Adipocyte (in vitro differentiated cells): ENCODE measurements around the gene ROBO2.
A peak's percentile ranks its signal among the peaks of the same experiment; 100 is the strongest.

Experiments used
- DNase-seq: peaks from one replicate; pipeline ENCODE4 v3.0.0-alpha.2; 2015; ENCODE audit warnings: low read depth
- H3K27me3 ChIP-seq: replicated peaks from 2 replicates; pipeline ENCODE4 v1.7.0; 2013; ENCODE audit warnings: mild to moderate bottlenecking, low read length, moderate library complexity; ENCODE audit not compliant: control insufficient read depth, insufficient read depth
- H3K36me3 ChIP-seq: 2 replicates; pipeline ENCODE4 v1.7.0; 2013; ENCODE audit warnings: low read length, mild to moderate bottlenecking, moderate library complexity; ENCODE audit not compliant: control insufficient read depth, insufficient read depth, severe bottlenecking
- H3K4me1 ChIP-seq: 2 replicates; pipeline ENCODE4 v1.7.0; 2013; ENCODE audit warnings: mild to moderate bottlenecking, low read length, moderate library complexity; ENCODE audit not compliant: control insufficient read depth, insufficient read depth
- H3K4me3 ChIP-seq: 2 replicates; pipeline ENCODE4 v1.7.0; 2013; ENCODE audit warnings: mild to moderate bottlenecking, low read length, moderate library complexity
- H3K9ac ChIP-seq: 2 replicates; pipeline ENCODE4 v1.7.0; 2013; ENCODE audit warnings: mild to moderate bottlenecking, low read length, moderate library complexity
- H3K9me3 ChIP-seq: 2 replicates; pipeline ENCODE4 v1.7.0; 2013; ENCODE audit warnings: mild to moderate bottlenecking, low read length, moderate library complexity; ENCODE audit not compliant: control insufficient read depth

ROBO2 gene

GRCh38 chr3:77414881-77415280 is 375.0 kb downstream of the ROBO2 start:
- Histone ChIP-seq H3K9ac (no peak overlapping the region), H3K4me3 (no peak overlapping the region), H3K4me1 (no peaks in the 10 kb centered on the region), H3K9me3 (no peaks in the 10 kb centered on the region), H3K27me3 (no peaks in the 10 kb centered on the region), H3K36me3 (no peaks in the 10 kb centered on the region)
- peak; percentile 10 for DNase-seq

GRCh38 chr3:77420336-77420735 is 380.4 kb downstream of the ROBO2 start:
- Histone ChIP-seq H3K9me3 (no peaks in the 10 kb centered on the region), H3K4me3 (no peak overlapping the region), H3K4me1 (no peaks in the 10 kb centered on the region), H3K27me3 (no peaks in the 10 kb centered on the region), H3K9ac (no peak overlapping the region), H3K36me3 (no peaks in the 10 kb centered on the region)
- DNase-seq: peak; percentile 24

GRCh38 chr3:77421916-77422315 is 382.0 kb downstream of the ROBO2 start:
- H3K9me3 ChIP-seq: no peaks in the 10 kb centered on the region
- DNase-seq: no peak
- no peaks in the 10 kb centered on the region for H3K27me3 ChIP-seq
- no peaks in the 10 kb centered on the region for H3K4me1 ChIP-seq
- no peak overlapping the region for H3K4me3 ChIP-seq
- H3K9ac ChIP-seq: no peak overlapping the region
- no peaks in the 10 kb centered on the region for H3K36me3 ChIP-seq

- H3K36me3 ChIP-seq: no peaks in the 10 kb centered on the region
- H3K4me3 ChIP-seq: no peak overlapping the region
- no peak overlapping the region for H3K9ac ChIP-seq
- no peak for DNase-seq
- H3K4me1 ChIP-seq: no peaks in the 10 kb centered on the region
- no peaks in the 10 kb centered on the region for H3K27me3 ChIP-seq
- no peaks in the 10 kb centered on the region for H3K9me3 ChIP-seq
Measured at GRCh38 chr3:77426531-77426930, 386.6 kb downstream of the ROBO2 start.

- no peak overlapping the region for H3K9ac ChIP-seq
- H3K36me3 ChIP-seq: no peaks in the 10 kb centered on the region
- H3K27me3 ChIP-seq: no peaks in the 10 kb centered on the region
- peaks cover 1% of the 10 kb centered on the region for H3K9me3 ChIP-seq
- H3K4me3 ChIP-seq: no peak overlapping the region
- no peak for DNase-seq
- no peaks in the 10 kb centered on the region for H3K4me1 ChIP-seq
Measured at GRCh38 chr3:77427528-77427927, 387.6 kb downstream of the ROBO2 start.

- H3K4me1 ChIP-seq: no peaks in the 10 kb centered on the region
- H3K27me3 ChIP-seq: no peaks in the 10 kb centered on the region
- DNase-seq: peak; percentile 52
- H3K9ac ChIP-seq: no peak overlapping the region
- H3K4me3 ChIP-seq: no peak overlapping the region
- no peaks in the 10 kb centered on the region for H3K36me3 ChIP-seq
- peaks cover 2% of the 10 kb centered on the region for H3K9me3 ChIP-seq
Measured at GRCh38 chr3:77436908-77437307, 397.0 kb downstream of the ROBO2 start.

GRCh38 chr3:77446084-77446483 is 406.2 kb downstream of the ROBO2 start:
- H3K4me3 ChIP-seq: no peak overlapping the region
- no peaks in the 10 kb centered on the region for H3K4me1 ChIP-seq
- H3K9me3 ChIP-seq: no peaks in the 10 kb centered on the region
- no peaks in the 10 kb centered on the region for H3K27me3 ChIP-seq
- no peak for DNase-seq
- H3K36me3 ChIP-seq: no peaks in the 10 kb centered on the region
- no peak overlapping the region for H3K9ac ChIP-seq

- H3K9me3 ChIP-seq: no peaks in the 10 kb centered on the region
- no peaks in the 10 kb centered on the region for H3K27me3 ChIP-seq
- H3K4me1 ChIP-seq: no peaks in the 10 kb centered on the region
- no peaks in the 10 kb centered on the region for H3K36me3 ChIP-seq
- H3K4me3 ChIP-seq: no peak overlapping the region
- DNase-seq: no peak
- no peak overlapping the region for H3K9ac ChIP-seq
Measured at GRCh38 chr3:77446761-77447160, 406.9 kb downstream of the ROBO2 start.

- Histone ChIP-seq H3K36me3 (no peaks in the 10 kb centered on the region), H3K9ac (no peak overlapping the region), H3K27me3 (no peaks in the 10 kb centered on the region), H3K9me3 (no peaks in the 10 kb centered on the region), H3K4me1 (no peaks in the 10 kb centered on the region), H3K4me3 (no peak overlapping the region)
- DNase-seq: peak; percentile 28
Measured at GRCh38 chr3:77449459-77450350, 409.8 kb downstream of the ROBO2 start.

- Histone ChIP-seq H3K36me3 (no peaks in the 10 kb centered on the region), H3K4me1 (no peaks in the 10 kb centered on the region), H3K9ac (no peak overlapping the region), H3K27me3 (no peaks in the 10 kb centered on the region), H3K9me3 (no peaks in the 10 kb centered on the region), H3K4me3 (no peak overlapping the region)
- DNase-seq: no peak
Measured at GRCh38 chr3:77456431-77456830, 416.5 kb downstream of the ROBO2 start.

GRCh38 chr3:77456906-77457305 is 417.0 kb downstream of the ROBO2 start:
- DNase-seq: no peak
- no peak overlapping the region for H3K9ac ChIP-seq
- no peak overlapping the region for H3K4me3 ChIP-seq
- H3K27me3 ChIP-seq: no peaks in the 10 kb centered on the region
- H3K36me3 ChIP-seq: no peaks in the 10 kb centered on the region
- no peaks in the 10 kb centered on the region for H3K4me1 ChIP-seq
- no peaks in the 10 kb centered on the region for H3K9me3 ChIP-seq

- Histone ChIP-seq H3K27me3 (no peaks in the 10 kb centered on the region), H3K4me3 (no peak overlapping the region), H3K9ac (no peak overlapping the region), H3K4me1 (no peaks in the 10 kb centered on the region), H3K36me3 (no peaks in the 10 kb centered on the region), H3K9me3 (no peaks in the 10 kb centered on the region)
- DNase-seq: no peak
Measured at GRCh38 chr3:77459926-77460325, 420.0 kb downstream of the ROBO2 start.
